Smooth muscle cell (in vitro differentiated cells): ENCODE results near the gene CBS. TPM values are rescaled to one million over a fixed set of nuclear protein-coding genes. Genes with fewer than 3 reads are reported as not detected.

Experiments
- DNase-seq: peaks from one replicate; lab custom pipeline; 2025; ENCODE audit not compliant: unreplicated experiment; lab: John Stamatoyannopoulos, UW
- H2AFZ ChIP-seq: fragments of 200-600 bp; sonication (generic); 2 replicates; pipeline ENCODE4 v1.6.0; 2016; ENCODE audit warnings: antibody characterized with exemption, low read depth, mild to moderate bottlenecking
- H3F3A ChIP-seq: fragments of 200-600 bp; sonication (generic); 2 replicates; pipeline ENCODE4 v1.6.0; 2017; ENCODE audit warnings: antibody characterized with exemption, low read depth
- H3K27ac ChIP-seq: fragments of 200-600 bp; sonication (generic); 2 replicates; pipeline ENCODE4 v1.5.1; 2016; ENCODE audit warnings: low read depth, mild to moderate bottlenecking
- H3K27me3 ChIP-seq: fragments of 200-600 bp; sonication (generic); 2 replicates; pipeline ENCODE4 v1.6.1; 2016; ENCODE audit warnings: low read depth, mild to moderate bottlenecking
- H3K36me3 ChIP-seq: fragments of 200-600 bp; sonication (generic); 2 replicates; pipeline ENCODE4 v1.5.1; 2016; ENCODE audit warnings: low read depth
- H3K4me1 ChIP-seq: fragments of 200-600 bp; sonication (generic); 2 replicates; pipeline ENCODE4 v1.5.1; 2016; ENCODE audit warnings: low read depth
- H3K4me2 ChIP-seq: fragments of 200-600 bp; sonication (generic); 2 replicates; pipeline ENCODE4 v1.6.0; 2016; ENCODE audit warnings: mild to moderate bottlenecking
- H3K4me3 ChIP-seq: fragments of 200-600 bp; sonication (generic); 2 replicates; pipeline ENCODE4 v1.5.1; 2016; ENCODE audit warnings: mild to moderate bottlenecking
- H3K79me2 ChIP-seq: fragments of 200-600 bp; sonication (generic); 2 replicates; pipeline ENCODE4 v1.6.0; 2016; ENCODE audit warnings: low read depth, mild to moderate bottlenecking
- H3K9ac ChIP-seq: fragments of 200-600 bp; sonication (generic); 2 replicates; pipeline ENCODE4 v1.6.0; 2016; ENCODE audit warnings: low read depth
- H3K9me3 ChIP-seq: fragments of 200-600 bp; sonication (generic); replicated peaks from 2 replicates; pipeline ENCODE4 v1.5.1; 2016; ENCODE audit warnings: low read depth
- H4K20me1 ChIP-seq: fragments of 200-600 bp; sonication (generic); 2 replicates; pipeline ENCODE4 v1.6.0; 2016; ENCODE audit warnings: low read depth
- CTCF ChIP-seq: fragments of 200-600 bp; sonication (generic); IDR thresholded peaks from 2 replicates; pipeline ENCODE4 v1.5.1; 2017; ENCODE audit warnings: borderline replicate concordance, mild to moderate bottlenecking, antibody characterized with exemption; ENCODE audit not compliant: insufficient read depth, poor library complexity, severe bottlenecking
- WGBS: methylation state at CpG from one replicate; pipeline ENCODE4 v1.1.7; 2016; ENCODE audit warnings: low lambda C conversion rate; 5-methylcytosine and 5-hydroxymethylcytosine counted together
- polyA plus RNA-seq: library from polyadenylated mRNA; unstranded; fragments of >200 nt; fragmentation: Nextera tagmentation; extraction: Ambion mirVana; gene quantifications from 2 replicates; pipeline ENCODE4 v1.2.1, GENCODE V29; 2016
- total RNA-seq: library from RNA; depleted of rRNA; stranded (reverse); fragments of >200 nt; gene quantifications from 2 replicates; pipeline ENCODE4 v1.2.3, GENCODE V29; 2014

CBS gene
- total and polyA plus RNA-seq, 2 experiments from 2014 or later = 18.5 to 44.5 TPM

GRCh38 chr21:43020177-43020576, 55.5 kb downstream of the CBS start:
- TF ChIP-seq CTCF = no peak
- Histone ChIP-seq H3F3A (peaks cover 2% of the 10 kb centered on the region), H3K36me3 (peaks cover 7% of the 10 kb centered on the region), H3K27ac (no peak overlapping the region), H3K9ac (no peak overlapping the region), H2AFZ (no peak overlapping the region), H3K4me3 (no peak overlapping the region), H3K9me3 (no peaks in the 10 kb centered on the region), H4K20me1 (no peaks in the 10 kb centered on the region), H3K4me2 (no peak overlapping the region), H3K27me3 (no peaks in the 10 kb centered on the region), H3K79me2 (no peaks in the 10 kb centered on the region), H3K4me1 (no peaks in the 10 kb centered on the region)
- WGBS = 94% methylated on average over 13 of the region's 13 CpGs
- DNase-seq = no peak

GRCh38 chr21:43018519-43018918, 57.1 kb downstream of the CBS start:
- H3F3A ChIP-seq = no peaks in the 10 kb centered on the region
- H4K20me1 ChIP-seq = no peaks in the 10 kb centered on the region
- no peaks in the 10 kb centered on the region for H3K79me2 ChIP-seq
- H2AFZ ChIP-seq = no peak overlapping the region
- no peaks in the 10 kb centered on the region for H3K9me3 ChIP-seq
- 97% methylated on average over 10 of the region's 10 CpGs for WGBS
- no peak for DNase-seq
- H3K36me3 ChIP-seq = peaks cover 7% of the 10 kb centered on the region
- no peak overlapping the region for H3K27ac ChIP-seq
- no peak overlapping the region for H3K9ac ChIP-seq
- H3K27me3 ChIP-seq = no peaks in the 10 kb centered on the region
- H3K4me1 ChIP-seq = no peaks in the 10 kb centered on the region
- no peak overlapping the region for H3K4me3 ChIP-seq
- H3K4me2 ChIP-seq = no peak overlapping the region
- TF ChIP-seq CTCF = no peak

GRCh38 chr21:43016728-43017127, 58.9 kb downstream of the CBS start:
- Histone ChIP-seq H3K4me2 (no peak overlapping the region), H3K79me2 (no peaks in the 10 kb centered on the region), H2AFZ (no peak overlapping the region), H3F3A (no peaks in the 10 kb centered on the region), H3K9ac (no peak overlapping the region), H3K4me1 (no peaks in the 10 kb centered on the region), H3K36me3 (peaks cover 7% of the 10 kb centered on the region), H3K4me3 (no peak overlapping the region), H3K27me3 (no peaks in the 10 kb centered on the region), H3K9me3 (no peaks in the 10 kb centered on the region), H4K20me1 (no peaks in the 10 kb centered on the region), H3K27ac (no peak overlapping the region)
- no peak for TF ChIP-seq CTCF
- 93% methylated on average over 13 of the region's 13 CpGs for WGBS
- no peak for DNase-seq

- H3K9me3 ChIP-seq = no peaks in the 10 kb centered on the region
- H3K4me1 ChIP-seq = no peaks in the 10 kb centered on the region
- no peaks in the 10 kb centered on the region for H4K20me1 ChIP-seq
- no peak for TF ChIP-seq CTCF
- H3K9ac ChIP-seq = no peak overlapping the region
- H3F3A ChIP-seq = no peaks in the 10 kb centered on the region
- no peak for DNase-seq
- no peaks in the 10 kb centered on the region for H3K79me2 ChIP-seq
- WGBS = 98% methylated on average over 13 of the region's 13 CpGs
- H3K4me2 ChIP-seq = no peak overlapping the region
- H3K4me3 ChIP-seq = no peak overlapping the region
- H3K27ac ChIP-seq = no peak overlapping the region
- H3K27me3 ChIP-seq = no peaks in the 10 kb centered on the region
- H2AFZ ChIP-seq = no peak overlapping the region
- H3K36me3 ChIP-seq = peaks cover 7% of the 10 kb centered on the region
Observed at GRCh38 chr21:43015906-43016540, 59.6 kb downstream of the CBS start.
